Measurements from ENCODE around the gene APBB3.

DNA sequence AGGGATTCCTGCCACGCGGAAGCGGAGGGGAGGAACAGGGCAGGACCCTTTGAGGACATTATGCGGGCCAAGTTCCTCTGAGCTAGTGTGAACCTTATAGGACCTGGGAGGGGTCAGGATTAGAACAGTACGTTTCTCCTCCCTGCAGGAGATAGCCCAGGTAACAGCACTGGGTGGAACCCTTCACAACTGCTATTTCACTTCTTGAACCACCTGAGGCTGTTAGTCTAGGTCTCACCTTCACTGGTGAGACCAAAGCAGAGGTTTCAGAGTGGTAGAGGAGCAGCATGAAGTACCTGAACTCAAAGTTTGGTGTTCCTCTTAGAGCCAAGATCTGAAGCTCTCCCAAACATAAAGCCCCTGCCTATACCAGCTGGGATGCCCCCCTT is 16.1 kb downstream of the APBB3 start:
- TF ChIP-seq, protein P1, sequence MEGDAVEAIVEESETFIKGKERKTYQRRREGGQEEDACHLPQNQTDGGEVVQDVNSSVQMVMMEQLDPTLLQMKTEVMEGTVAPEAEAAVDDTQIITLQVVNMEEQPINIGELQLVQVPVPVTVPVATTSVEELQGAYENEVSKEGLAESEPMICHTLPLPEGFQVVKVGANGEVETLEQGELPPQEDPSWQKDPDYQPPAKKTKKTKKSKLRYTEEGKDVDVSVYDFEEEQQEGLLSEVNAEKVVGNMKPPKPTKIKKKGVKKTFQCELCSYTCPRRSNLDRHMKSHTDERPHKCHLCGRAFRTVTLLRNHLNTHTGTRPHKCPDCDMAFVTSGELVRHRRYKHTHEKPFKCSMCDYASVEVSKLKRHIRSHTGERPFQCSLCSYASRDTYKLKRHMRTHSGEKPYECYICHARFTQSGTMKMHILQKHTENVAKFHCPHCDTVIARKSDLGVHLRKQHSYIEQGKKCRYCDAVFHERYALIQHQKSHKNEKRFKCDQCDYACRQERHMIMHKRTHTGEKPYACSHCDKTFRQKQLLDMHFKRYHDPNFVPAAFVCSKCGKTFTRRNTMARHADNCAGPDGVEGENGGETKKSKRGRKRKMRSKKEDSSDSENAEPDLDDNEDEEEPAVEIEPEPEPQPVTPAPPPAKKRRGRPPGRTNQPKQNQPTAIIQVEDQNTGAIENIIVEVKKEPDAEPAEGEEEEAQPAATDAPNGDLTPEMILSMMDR (IDR thresholded peaks at IDR 0.05): no peak
- TF ChIP-seq POLR2A (IDR thresholded peaks at IDR 0.05): no peak

Measured in heart left ventricle (tissue), 13 donors.